HepG2 (cell line): ENCODE data around the gene BBLN. TPM values are rescaled to one million over a fixed set of nuclear protein-coding genes. Genes with fewer than 3 reads are reported as not detected.

ENCODE experiments used
- GATAD1 ChIP-seq: IDR thresholded peaks from 2 replicates; pipeline ENCODE4 v1.6.1; 2016; ENCODE audit warnings: missing genetic modification reagents, missing compliant biosample characterization
- HCFC1 ChIP-seq: fragments of 150-350 bp; IDR thresholded peaks from 2 replicates; pipeline ENCODE4 v1.6.1; 2014; ENCODE audit warnings: low read depth, low read length
- HMGXB4 ChIP-seq, 2 experiments: sonication (generic) in 1 of 2; formaldehyde crosslinking in 1 of 2; IDR thresholded peaks; 2 replicates each; pipeline versions ENCODE4 v1.4.0 to v1.6.1; 2018 to 2020; ENCODE audit warnings: missing genetic modification reagents in 2 of 2, borderline replicate concordance in 1 of 2, low read depth in 1 of 2, mild to moderate bottlenecking in 1 of 2, missing biosample characterization in 1 of 2
- LCORL ChIP-seq, 2 experiments: fragments of 450-650 bp in 1 of 2; sonication (generic) in 1 of 2; formaldehyde crosslinking in 1 of 2; IDR thresholded peaks; 2 replicates each; pipeline versions ENCODE4 v1.5.0 to v1.6.1; 2017 to 2020; ENCODE audit warnings: antibody characterized with exemption in 1 of 2, missing genetic modification reagents in 1 of 2
- PRMT3 ChIP-seq: sonication (generic); formaldehyde crosslinking; IDR thresholded peaks from 2 replicates; pipeline ENCODE4 v1.8.1; 2022; ENCODE audit warnings: low read depth, mild to moderate bottlenecking, moderate library complexity, missing genetic modification reagents, borderline replicate concordance
- TEF ChIP-seq: sonication (generic); formaldehyde crosslinking; IDR thresholded peaks from 2 replicates; pipeline ENCODE4 v1.5.0; 2020; ENCODE audit warnings: missing genetic modification reagents
- XRCC5 ChIP-seq: fragments of 200-400 bp; formaldehyde crosslinking; optimal IDR thresholded peaks from 2 replicates; pipeline ENCODE3; 2017; ENCODE audit warnings: mild to moderate bottlenecking, low read length
- YY1 ChIP-seq: IDR thresholded peaks from 2 replicates; pipeline ENCODE4 v1.6.1; 2011; ENCODE audit warnings: low read length, low read depth, moderate library complexity, mild to moderate bottlenecking; ENCODE audit not compliant: insufficient read depth, insufficient replicate concordance
- ZBED4 ChIP-seq: sonication (generic); formaldehyde crosslinking; IDR thresholded peaks from 2 replicates; pipeline ENCODE4 v1.4.0; 2020; ENCODE audit warnings: missing genetic modification reagents, borderline replicate concordance
- ZNF142 ChIP-seq: sonication (generic); formaldehyde crosslinking; IDR thresholded peaks from 2 replicates; pipeline ENCODE4 v1.4.0; 2020; ENCODE audit warnings: missing genetic modification reagents
- ZNF225 ChIP-seq: sonication (generic); formaldehyde crosslinking; IDR thresholded peaks from 2 replicates; pipeline ENCODE4 v1.4.0; 2020; ENCODE audit warnings: mild to moderate bottlenecking, missing genetic modification reagents
- ZNF430 ChIP-seq: sonication (generic); formaldehyde crosslinking; IDR thresholded peaks from 2 replicates; pipeline ENCODE4 v1.9.0; 2021; ENCODE audit warnings: mild to moderate bottlenecking, missing genetic modification reagents
- polyA plus RNA-seq, 8 experiments: library from polyadenylated mRNA; depleted of rRNA in 3 of 8; stranded (reverse) in 7 of 8; unstranded in 1 of 8; fragments of >200 nt; fragmentation: Illumina TruSeq in 4 of 8; extraction: Trizol in 4 of 8; gene quantifications; 2 replicates each; pipeline versions ENCODE4 v1.2.1 to v1.2.3, GENCODE V29; 2011 to 2016; ENCODE audit warnings: low read depth in 4 of 8, missing spikeins in 1 of 8, mixed read lengths in 1 of 8; ENCODE audit not compliant: insufficient read depth in 1 of 8
- total RNA-seq, 5 experiments: library from RNA; depleted of rRNA; stranded (reverse); fragments of >200 nt; fragmentation: Illumina TruSeq; extraction: Trizol; gene quantifications; 2 replicates each; pipeline ENCODE4 v1.2.3, GENCODE V29; 2016; ENCODE audit warnings: low read depth in 1 of 5

Gene BBLN
- total and polyA plus RNA-seq, 2 of the 13 experiments (the other 11 are each of a cell fraction or from before 2014, with no cell fraction given), result 27.6 to 33.1 TPM

GRCh38 chr9:128191406-128192046 lies 31.5 kb downstream of the BBLN start, which contains the start of gene CIZ1 (continued):
- TF ChIP-seq ZNF430 (CRISPR knock-in tag), result no peak
- peak; percentile 72 for TF ChIP-seq ZNF142 (CRISPR knock-in tag)
- 0 out of 2 replicates have a peak, but pooled peaks have one; percentile 33 for TF ChIP-seq TEF (CRISPR knock-in tag)
- TF ChIP-seq GATAD1 (CRISPR knock-in tag), result peak; percentile 78
- peak; percentile 28; the same call in 1 of the 2 replicates for TF ChIP-seq ZBED4
- TF ChIP-seq LCORL (IDR thresholded peaks at IDR 0.05), result no peak
- TF ChIP-seq LCORL (CRISPR knock-in tag; IDR thresholded peaks at IDR 0.05), result peak; percentile 68
- TF ChIP-seq YY1, result peak; percentile 51
- 0 out of 2 replicates have a peak, but pooled peaks have one; percentile 65 for TF ChIP-seq PRMT3 (CRISPR knock-in tag)
- TF ChIP-seq HMGXB4 (CRISPR knock-in tag; IDR thresholded peaks at IDR 0.05; ENCODE audit: borderline replicate concordance in 1 of 2, low read depth in 1 of 2), result peak; percentile 95 to 99
- TF ChIP-seq ZNF225, result peak; percentile 9; the same call in 1 of the 2 replicates
- 0 out of 2 replicates have a peak, but pooled peaks have one; percentile 22 for TF ChIP-seq HCFC1
- peak; percentile 70 for TF ChIP-seq XRCC5
